ENCODE data around the gene KIT.

Gene KIT

GRCh38 chr4:54643172-54643571 is 14.6 kb upstream of the KIT start:
- H3K4me3 ChIP-seq (ENCODE audit: low read depth, low read length) = no peak overlapping the region

GRCh38 chr4:54643958-54644751 is 13.6 kb upstream of the KIT start:
- Histone ChIP-seq H2AFZ (ENCODE audit: low read length, unreplicated experiment) (no peak overlapping the region), H3K27ac (ENCODE audit: low read depth, low read length) (no peak overlapping the region), H3K4me3 (ENCODE audit: low read depth, low read length) (no peak overlapping the region), H3K4me1 (ENCODE audit: control insufficient read depth, insufficient read depth, low read length, unreplicated experiment) (no peaks in the 10 kb centered on the region), H3K36me3 (ENCODE audit: insufficient read depth, low read length) (no peaks in the 10 kb centered on the region), H3K27me3 (ENCODE audit: insufficient read depth, low read length) (no peaks in the 10 kb centered on the region), H3K79me2 (ENCODE audit: control insufficient read depth, insufficient read depth, low read length, unreplicated experiment) (no peaks in the 10 kb centered on the region)

More at GRCh38 chr4:54643172-54643571, 14.6 kb upstream of the KIT start:
- Histone ChIP-seq H3K27ac (ENCODE audit: low read depth, low read length) (no peak overlapping the region), H3K4me1 (ENCODE audit: control insufficient read depth, insufficient read depth, low read length, unreplicated experiment) (no peaks in the 10 kb centered on the region), H3K36me3 (ENCODE audit: insufficient read depth, low read length) (no peaks in the 10 kb centered on the region), H2AFZ (ENCODE audit: low read length, unreplicated experiment) (no peak overlapping the region), H3K79me2 (ENCODE audit: control insufficient read depth, insufficient read depth, low read length, unreplicated experiment) (no peaks in the 10 kb centered on the region), H3K27me3 (ENCODE audit: insufficient read depth, low read length) (no peaks in the 10 kb centered on the region)

GRCh38 chr4:54645830-54646229 is 11.9 kb upstream of the KIT start:
- Histone ChIP-seq H3K79me2 (ENCODE audit: control insufficient read depth, insufficient read depth, low read length, unreplicated experiment) (no peaks in the 10 kb centered on the region), H3K4me3 (ENCODE audit: low read depth, low read length) (no peak overlapping the region), H3K27me3 (ENCODE audit: insufficient read depth, low read length) (no peaks in the 10 kb centered on the region), H3K27ac (ENCODE audit: low read depth, low read length) (no peak overlapping the region), H3K36me3 (ENCODE audit: insufficient read depth, low read length) (no peaks in the 10 kb centered on the region), H2AFZ (ENCODE audit: low read length, unreplicated experiment) (no peak overlapping the region), H3K4me1 (ENCODE audit: control insufficient read depth, insufficient read depth, low read length, unreplicated experiment) (no peaks in the 10 kb centered on the region)

- H3K27ac ChIP-seq (ENCODE audit: low read depth, low read length) = no peak overlapping the region
- no peaks in the 10 kb centered on the region for H3K79me2 ChIP-seq (ENCODE audit: control insufficient read depth, insufficient read depth, low read length, unreplicated experiment)
- no peak overlapping the region for H3K4me3 ChIP-seq (ENCODE audit: low read depth, low read length)
- no peaks in the 10 kb centered on the region for H3K36me3 ChIP-seq (ENCODE audit: insufficient read depth, low read length)
- H3K27me3 ChIP-seq (ENCODE audit: insufficient read depth, low read length) = no peaks in the 10 kb centered on the region
- no peak overlapping the region for H2AFZ ChIP-seq (ENCODE audit: low read length, unreplicated experiment)
- no peaks in the 10 kb centered on the region for H3K4me1 ChIP-seq (ENCODE audit: control insufficient read depth, insufficient read depth, low read length, unreplicated experiment)
Observed at GRCh38 chr4:54647070-54647469, 10.7 kb upstream of the KIT start.

- H3K4me3 ChIP-seq (ENCODE audit: low read depth, low read length) = no peak overlapping the region
- peaks cover 3% of the 10 kb centered on the region for H3K27me3 ChIP-seq (ENCODE audit: insufficient read depth, low read length)
- no peaks in the 10 kb centered on the region for H3K36me3 ChIP-seq (ENCODE audit: insufficient read depth, low read length)
- no peaks in the 10 kb centered on the region for H3K4me1 ChIP-seq (ENCODE audit: control insufficient read depth, insufficient read depth, low read length, unreplicated experiment)
- H2AFZ ChIP-seq (ENCODE audit: low read length, unreplicated experiment) = no peak overlapping the region
- no peak overlapping the region for H3K27ac ChIP-seq (ENCODE audit: low read depth, low read length)
- H3K79me2 ChIP-seq (ENCODE audit: control insufficient read depth, insufficient read depth, low read length, unreplicated experiment) = no peaks in the 10 kb centered on the region
Observed at GRCh38 chr4:54651050-54651449, 6.7 kb upstream of the KIT start.

GRCh38 chr4:54654753-54655152 is 3.0 kb upstream of the KIT start:
- H3K4me1 ChIP-seq (ENCODE audit: control insufficient read depth, insufficient read depth, low read length, unreplicated experiment) = peaks cover 8% of the 10 kb centered on the region
- peaks cover 37% of the 10 kb centered on the region for H3K27me3 ChIP-seq (ENCODE audit: insufficient read depth, low read length)
- H3K4me3 ChIP-seq (ENCODE audit: low read depth, low read length) = no peak overlapping the region
- no peak overlapping the region for H3K27ac ChIP-seq (ENCODE audit: low read depth, low read length)
- H2AFZ ChIP-seq (ENCODE audit: low read length, unreplicated experiment) = no peak overlapping the region
- no peaks in the 10 kb centered on the region for H3K36me3 ChIP-seq (ENCODE audit: insufficient read depth, low read length)
- no peaks in the 10 kb centered on the region for H3K79me2 ChIP-seq (ENCODE audit: control insufficient read depth, insufficient read depth, low read length, unreplicated experiment)

- H3K4me3 ChIP-seq (ENCODE audit: low read depth, low read length) = peak overlapping the region; percentile 79; the same call in 1 of the 2 replicates
- no peak overlapping the region for H3K27ac ChIP-seq (ENCODE audit: low read depth, low read length)
- peaks cover 30% of the 10 kb centered on the region for H3K4me1 ChIP-seq (ENCODE audit: control insufficient read depth, insufficient read depth, low read length, unreplicated experiment)
- H3K36me3 ChIP-seq (ENCODE audit: insufficient read depth, low read length) = no peaks in the 10 kb centered on the region
- peaks cover 39% of the 10 kb centered on the region for H3K27me3 ChIP-seq (ENCODE audit: insufficient read depth, low read length)
- no peaks in the 10 kb centered on the region for H3K79me2 ChIP-seq (ENCODE audit: control insufficient read depth, insufficient read depth, low read length, unreplicated experiment)
- H2AFZ ChIP-seq (ENCODE audit: low read length, unreplicated experiment) = no peak overlapping the region
Observed at GRCh38 chr4:54657185-54657550, 589 bp upstream of the KIT start.

GRCh38 chr4:54658252-54659093 is 716 bp downstream of the KIT start:
- H2AFZ ChIP-seq (ENCODE audit: low read length, unreplicated experiment) = peak overlapping the region; percentile 62
- peaks cover 39% of the 10 kb centered on the region for H3K27me3 ChIP-seq (ENCODE audit: insufficient read depth, low read length)
- peaks cover 33% of the 10 kb centered on the region for H3K4me1 ChIP-seq (ENCODE audit: control insufficient read depth, insufficient read depth, low read length, unreplicated experiment)
- no peaks in the 10 kb centered on the region for H3K79me2 ChIP-seq (ENCODE audit: control insufficient read depth, insufficient read depth, low read length, unreplicated experiment)
- H3K36me3 ChIP-seq (ENCODE audit: insufficient read depth, low read length) = no peaks in the 10 kb centered on the region
- no peak overlapping the region for H3K27ac ChIP-seq (ENCODE audit: low read depth, low read length)
- peak overlapping the region; percentile 79 for H3K4me3 ChIP-seq (ENCODE audit: low read depth, low read length)

GRCh38 chr4:54659313-54659712 is 1.6 kb downstream of the KIT start:
- no peaks in the 10 kb centered on the region for H3K79me2 ChIP-seq (ENCODE audit: control insufficient read depth, insufficient read depth, low read length, unreplicated experiment)
- peak overlapping the region; percentile 79 for H3K4me3 ChIP-seq (ENCODE audit: low read depth, low read length)
- H3K27ac ChIP-seq (ENCODE audit: low read depth, low read length) = no peak overlapping the region
- H3K4me1 ChIP-seq (ENCODE audit: control insufficient read depth, insufficient read depth, low read length, unreplicated experiment) = peaks cover 33% of the 10 kb centered on the region
- H3K27me3 ChIP-seq (ENCODE audit: insufficient read depth, low read length) = peaks cover 39% of the 10 kb centered on the region
- H3K36me3 ChIP-seq (ENCODE audit: insufficient read depth, low read length) = no peaks in the 10 kb centered on the region
- H2AFZ ChIP-seq (ENCODE audit: low read length, unreplicated experiment) = peak overlapping the region; percentile 62

GRCh38 chr4:54659749-54660535 is 2.2 kb downstream of the KIT start:
- peaks cover 39% of the 10 kb centered on the region for H3K27me3 ChIP-seq (ENCODE audit: insufficient read depth, low read length)
- no peak overlapping the region for H3K27ac ChIP-seq (ENCODE audit: low read depth, low read length)
- H3K79me2 ChIP-seq (ENCODE audit: control insufficient read depth, insufficient read depth, low read length, unreplicated experiment) = no peaks in the 10 kb centered on the region
- H3K36me3 ChIP-seq (ENCODE audit: insufficient read depth, low read length) = no peaks in the 10 kb centered on the region
- peaks cover 33% of the 10 kb centered on the region for H3K4me1 ChIP-seq (ENCODE audit: control insufficient read depth, insufficient read depth, low read length, unreplicated experiment)
- H2AFZ ChIP-seq (ENCODE audit: low read length, unreplicated experiment) = no peak overlapping the region
- H3K4me3 ChIP-seq (ENCODE audit: low read depth, low read length) = peak overlapping the region; percentile 79; the same call in 1 of the 2 replicates

Data from ACC112 (cell line).